Ishikawa (cell line): ENCODE data around the gene PPP1CB.
A peak's percentile ranks its signal among the peaks of the same experiment; 100 is the strongest.

Experiments
- CEBPB ChIP-seq: IDR thresholded peaks from 2 replicates; pipeline ENCODE4 v1.6.1; 2012
- CREB1 ChIP-seq: IDR thresholded peaks from 2 replicates; pipeline ENCODE4 v1.6.1; 2012; ENCODE audit warnings: low read depth
- EGR1 ChIP-seq: IDR thresholded peaks from 2 replicates; pipeline ENCODE4 v1.6.1; 2012
- EP300 ChIP-seq: IDR thresholded peaks from 2 replicates; pipeline ENCODE4 v1.6.1; 2012; ENCODE audit warnings: borderline replicate concordance
- FOXM1 ChIP-seq: IDR thresholded peaks from 2 replicates; pipeline ENCODE4 v1.6.1; 2012; ENCODE audit warnings: low read depth, borderline replicate concordance
- NFIC ChIP-seq: IDR thresholded peaks from 2 replicates; pipeline ENCODE4 v1.6.1; 2012
- RAD21 ChIP-seq: IDR thresholded peaks from 2 replicates; pipeline ENCODE4 v1.6.1; 2012; ENCODE audit warnings: low read depth
- TAF1 ChIP-seq: IDR thresholded peaks from 2 replicates; pipeline ENCODE4 v1.6.1; 2012; ENCODE audit warnings: low read depth, mild to moderate bottlenecking
- TCF12 ChIP-seq: IDR thresholded peaks from 2 replicates; pipeline ENCODE4 v1.6.1; 2012; ENCODE audit warnings: low read depth
- TEAD4 ChIP-seq: IDR thresholded peaks from 2 replicates; pipeline ENCODE4 v1.6.1; 2012
- YY1 ChIP-seq: IDR thresholded peaks from 2 replicates; pipeline ENCODE4 v1.6.1; 2012; ENCODE audit warnings: low read depth
- ZBTB7A ChIP-seq: IDR thresholded peaks from 2 replicates; pipeline ENCODE4 v1.6.1; 2012; ENCODE audit warnings: low read depth
- TF ChIP-seq, protein P1 (sequence below): IDR thresholded peaks from 2 replicates; pipeline ENCODE4 v1.6.1; 2012
- TF ChIP-seq, protein P2 (sequence below): IDR thresholded peaks from 2 replicates; pipeline ENCODE4 v1.6.1; 2012
- TF ChIP-seq, protein P3 (sequence below): IDR thresholded peaks from 2 replicates; pipeline ENCODE4 v1.6.1; 2012; ENCODE audit warnings: low read depth, mild to moderate bottlenecking

Gene PPP1CB

DNA sequence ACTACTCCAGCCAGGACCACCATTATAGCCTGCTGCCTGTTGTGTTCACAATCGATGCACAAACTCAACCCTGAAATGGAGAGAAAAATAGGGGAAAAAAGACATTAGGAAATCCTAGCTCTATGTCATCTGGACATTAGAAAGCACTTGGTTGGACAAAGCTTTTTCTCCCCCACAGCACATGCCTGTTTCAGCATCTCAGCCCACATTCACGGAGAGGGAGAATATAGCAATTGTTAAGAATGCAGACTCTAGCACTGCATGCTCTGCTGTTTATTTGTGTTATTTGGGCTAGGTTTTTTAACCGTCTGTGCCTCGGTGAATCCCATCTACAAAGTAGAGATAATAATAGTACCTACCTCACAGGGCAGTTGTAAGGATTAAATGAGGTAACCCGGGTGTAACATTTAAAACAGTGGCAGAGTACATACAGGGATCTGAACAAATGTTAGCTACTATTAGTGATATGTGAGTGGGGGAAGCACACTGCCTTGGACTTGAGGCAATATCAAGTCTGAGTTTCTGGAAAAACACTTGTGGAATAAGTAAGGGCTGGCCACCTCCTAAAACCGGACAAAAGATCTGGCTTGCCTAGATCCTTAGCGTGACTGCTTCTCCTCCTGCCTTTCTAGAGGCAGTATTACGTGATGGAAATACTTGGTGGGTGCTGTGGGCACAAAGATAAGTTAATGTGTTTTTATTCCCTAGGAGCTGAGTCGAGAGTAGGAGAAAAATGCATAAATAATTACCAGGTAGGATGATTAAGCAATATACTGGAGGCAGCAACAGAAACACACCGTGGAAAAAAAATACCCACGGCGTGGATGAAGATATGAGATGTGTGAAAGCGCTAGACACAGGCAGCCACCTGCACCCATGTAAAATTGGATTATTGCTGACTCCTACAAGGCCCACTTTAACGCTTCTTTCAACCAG is 1.0 kb upstream of the PPP1CB start:
- peak; percentile 27; the same call in 1 of the 2 replicates for TF ChIP-seq CEBPB
- TF ChIP-seq YY1: no peak

DNA sequence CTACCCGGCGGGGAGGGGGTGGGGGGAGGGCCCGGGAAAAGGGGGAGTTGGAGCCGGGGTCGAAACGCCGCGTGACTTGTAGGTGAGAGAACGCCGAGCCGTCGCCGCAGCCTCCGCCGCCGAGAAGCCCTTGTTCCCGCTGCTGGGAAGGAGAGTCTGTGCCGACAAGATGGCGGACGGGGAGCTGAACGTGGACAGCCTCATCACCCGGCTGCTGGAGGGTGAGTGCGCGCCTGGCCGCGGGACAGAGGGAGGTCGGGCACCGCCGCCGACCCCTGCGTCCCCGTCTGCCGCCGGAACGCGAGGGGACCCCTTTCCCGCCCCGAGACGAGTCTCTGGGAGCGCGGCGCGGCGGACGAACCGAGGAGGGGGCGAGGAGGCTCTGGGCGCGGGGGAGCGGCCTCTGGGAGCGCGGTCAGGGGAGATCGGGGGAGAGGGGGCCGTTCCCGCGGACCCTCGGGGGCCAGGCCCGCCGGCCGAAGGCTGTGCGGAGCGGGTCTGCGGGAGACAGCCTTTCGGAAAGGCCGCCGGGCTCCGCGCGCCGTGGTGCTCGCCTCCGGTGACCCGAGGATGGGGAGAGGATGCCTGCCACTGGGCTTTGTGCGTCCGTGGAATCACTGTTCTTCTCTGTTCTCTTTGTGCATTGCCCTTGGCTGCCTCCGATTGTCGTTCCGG is 463 bp downstream of the PPP1CB start:
- no peak for TF ChIP-seq RAD21
- TF ChIP-seq, protein P1, sequence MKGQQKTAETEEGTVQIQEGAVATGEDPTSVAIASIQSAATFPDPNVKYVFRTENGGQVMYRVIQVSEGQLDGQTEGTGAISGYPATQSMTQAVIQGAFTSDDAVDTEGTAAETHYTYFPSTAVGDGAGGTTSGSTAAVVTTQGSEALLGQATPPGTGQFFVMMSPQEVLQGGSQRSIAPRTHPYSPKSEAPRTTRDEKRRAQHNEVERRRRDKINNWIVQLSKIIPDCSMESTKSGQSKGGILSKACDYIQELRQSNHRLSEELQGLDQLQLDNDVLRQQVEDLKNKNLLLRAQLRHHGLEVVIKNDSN: no peak; the same call in 1 of the 2 replicates
- no peak for TF ChIP-seq FOXM1
- TF ChIP-seq TAF1: peak; percentile 80; the same call in 1 of the 2 replicates
- TF ChIP-seq CREB1: no peak
- TF ChIP-seq EGR1: no peak
- TF ChIP-seq CEBPB: no peak
- peak; percentile 95 for TF ChIP-seq YY1
- TF ChIP-seq TEAD4: peak; percentile 4; the same call in 1 of the 2 replicates
- 0 out of 2 replicates have a peak, but pooled peaks have one; percentile 29 for TF ChIP-seq TCF12
- TF ChIP-seq, protein P2, sequence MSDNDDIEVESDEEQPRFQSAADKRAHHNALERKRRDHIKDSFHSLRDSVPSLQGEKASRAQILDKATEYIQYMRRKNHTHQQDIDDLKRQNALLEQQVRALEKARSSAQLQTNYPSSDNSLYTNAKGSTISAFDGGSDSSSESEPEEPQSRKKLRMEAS: no peak
- no peak for TF ChIP-seq ZBTB7A
- TF ChIP-seq, protein P3, sequence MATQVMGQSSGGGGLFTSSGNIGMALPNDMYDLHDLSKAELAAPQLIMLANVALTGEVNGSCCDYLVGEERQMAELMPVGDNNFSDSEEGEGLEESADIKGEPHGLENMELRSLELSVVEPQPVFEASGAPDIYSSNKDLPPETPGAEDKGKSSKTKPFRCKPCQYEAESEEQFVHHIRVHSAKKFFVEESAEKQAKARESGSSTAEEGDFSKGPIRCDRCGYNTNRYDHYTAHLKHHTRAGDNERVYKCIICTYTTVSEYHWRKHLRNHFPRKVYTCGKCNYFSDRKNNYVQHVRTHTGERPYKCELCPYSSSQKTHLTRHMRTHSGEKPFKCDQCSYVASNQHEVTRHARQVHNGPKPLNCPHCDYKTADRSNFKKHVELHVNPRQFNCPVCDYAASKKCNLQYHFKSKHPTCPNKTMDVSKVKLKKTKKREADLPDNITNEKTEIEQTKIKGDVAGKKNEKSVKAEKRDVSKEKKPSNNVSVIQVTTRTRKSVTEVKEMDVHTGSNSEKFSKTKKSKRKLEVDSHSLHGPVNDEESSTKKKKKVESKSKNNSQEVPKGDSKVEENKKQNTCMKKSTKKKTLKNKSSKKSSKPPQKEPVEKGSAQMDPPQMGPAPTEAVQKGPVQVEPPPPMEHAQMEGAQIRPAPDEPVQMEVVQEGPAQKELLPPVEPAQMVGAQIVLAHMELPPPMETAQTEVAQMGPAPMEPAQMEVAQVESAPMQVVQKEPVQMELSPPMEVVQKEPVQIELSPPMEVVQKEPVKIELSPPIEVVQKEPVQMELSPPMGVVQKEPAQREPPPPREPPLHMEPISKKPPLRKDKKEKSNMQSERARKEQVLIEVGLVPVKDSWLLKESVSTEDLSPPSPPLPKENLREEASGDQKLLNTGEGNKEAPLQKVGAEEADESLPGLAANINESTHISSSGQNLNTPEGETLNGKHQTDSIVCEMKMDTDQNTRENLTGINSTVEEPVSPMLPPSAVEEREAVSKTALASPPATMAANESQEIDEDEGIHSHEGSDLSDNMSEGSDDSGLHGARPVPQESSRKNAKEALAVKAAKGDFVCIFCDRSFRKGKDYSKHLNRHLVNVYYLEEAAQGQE: no peak

DNA sequence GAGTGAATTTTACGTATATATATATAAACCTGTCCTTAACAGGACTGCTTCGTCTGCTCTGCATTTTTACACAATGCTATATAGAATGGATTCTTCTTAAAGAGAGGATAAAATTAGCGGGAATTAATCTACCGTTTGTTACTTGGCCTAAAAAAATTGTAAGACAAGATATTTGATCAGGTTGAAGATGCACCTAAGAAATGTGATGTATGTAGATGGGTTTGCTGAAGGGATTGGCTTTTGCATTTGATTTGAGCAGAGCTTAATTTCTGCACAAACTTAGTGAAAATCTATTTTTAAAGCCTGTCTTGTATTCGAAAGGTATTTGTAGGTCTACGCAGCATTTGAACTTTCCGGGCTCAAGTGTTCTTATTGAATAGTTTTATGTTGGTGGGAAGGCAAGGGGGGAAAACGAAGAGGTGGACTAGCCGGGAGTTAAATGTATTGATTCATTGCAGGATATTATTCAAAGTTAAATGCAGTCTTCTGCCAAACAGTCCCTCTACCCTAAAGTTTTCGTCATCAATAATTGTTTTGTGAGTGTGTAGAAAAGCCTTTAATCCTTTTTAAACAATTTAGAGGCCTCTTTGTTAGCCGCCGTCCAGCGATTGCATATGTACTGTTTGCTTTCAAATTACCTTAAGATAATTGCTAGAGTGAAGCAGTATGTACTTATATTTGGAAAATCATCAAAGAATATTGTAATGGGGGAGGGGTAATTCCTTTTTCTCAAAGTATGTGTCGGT is 1.2 kb downstream of the PPP1CB start:
- no peak for TF ChIP-seq NFIC
- TF ChIP-seq TEAD4: no peak
- no peak for TF ChIP-seq YY1
- TF ChIP-seq, protein P2: no peak
- TF ChIP-seq ZBTB7A: no peak
- TF ChIP-seq EP300: no peak
- TF ChIP-seq FOXM1: no peak

DNA sequence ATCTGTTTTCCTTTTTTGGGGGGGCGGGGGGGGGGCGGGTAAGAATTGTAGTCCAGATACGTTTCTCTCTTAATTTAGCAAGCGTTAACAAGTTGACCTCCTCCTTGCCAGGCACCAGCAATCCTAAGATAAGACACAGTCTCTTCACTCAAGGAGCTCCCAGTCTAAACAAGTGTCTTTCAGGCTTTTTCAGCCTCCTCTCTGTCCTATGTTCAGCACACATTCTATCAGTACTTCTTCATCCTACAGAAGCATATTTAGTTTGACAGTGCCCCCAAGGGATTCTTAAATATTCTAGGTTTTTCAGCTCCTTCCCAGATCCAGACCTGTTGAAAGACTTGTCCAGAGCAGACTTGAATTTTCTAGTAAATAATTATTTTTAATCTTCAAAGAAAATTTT is 2.7 kb downstream of the PPP1CB start:
- no peak for TF ChIP-seq ZBTB7A
- TF ChIP-seq, protein P1: no peak
- TF ChIP-seq, protein P3: no peak

DNA sequence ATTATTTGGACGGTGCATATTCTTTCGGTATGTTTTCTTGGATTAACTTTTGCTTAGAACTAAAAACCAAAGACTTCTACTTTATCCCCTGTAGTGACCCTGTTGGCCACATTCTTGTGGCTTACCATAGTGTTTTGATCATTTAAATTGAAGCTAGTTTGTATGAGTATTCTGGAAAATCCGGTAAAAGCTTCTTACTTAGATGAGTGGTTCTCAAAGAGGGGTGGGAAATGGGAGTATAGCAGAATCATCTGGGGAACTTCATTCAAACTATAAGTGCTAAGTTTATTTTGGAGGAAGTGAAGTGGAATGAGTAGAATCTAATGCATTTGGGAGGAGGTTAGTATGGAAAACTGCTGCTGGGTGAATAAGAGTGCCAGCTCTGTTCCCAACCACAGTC is 3.8 kb downstream of the PPP1CB start:
- no peak for TF ChIP-seq RAD21
- no peak for TF ChIP-seq EGR1
- TF ChIP-seq NFIC: no peak
- no peak for TF ChIP-seq TAF1
- TF ChIP-seq TCF12: no peak
- TF ChIP-seq, protein P3: no peak
- TF ChIP-seq, protein P2: no peak
- TF ChIP-seq FOXM1: no peak
- no peak for TF ChIP-seq EP300
- no peak for TF ChIP-seq YY1
- no peak for TF ChIP-seq TEAD4
- TF ChIP-seq CREB1: no peak
- TF ChIP-seq CEBPB: no peak
- TF ChIP-seq, protein P1: no peak
- no peak for TF ChIP-seq ZBTB7A
